Activated naive CD8-positive, alpha-beta T cell treated with anti-CD3 and anti-CD28 coated beads, Interleukin-2, amount 10 ng/mL, durations not matched to agents 7 days and 5 days (primary cell): ENCODE results near the gene RPP21. TPM values are rescaled to one million over a fixed set of nuclear protein-coding genes. Genes with fewer than 3 reads are reported as not detected.

ENCODE experiments used
- ATAC-seq: fragments of 150-1000 bp; cut with Tn5 transposase; one replicate; pipeline ENCODE4 v1.10.0; 2021; ENCODE audit warnings: low read depth, moderate library complexity
- POLR2A ChIA-PET: fragments of 350-600 bp; sonication (Branson Sonifier 250); formaldehyde crosslinking; loops from one replicate; lab custom pipeline; 2021; ENCODE audit warnings: antibody characterized with exemption; lab: Charles Lee
- DNase-seq: peaks from one replicate; pipeline ENCODE4 v3.0.0; 2021
- H3K27ac Mint-ChIP-seq: one replicate; pipeline ENCODE4 v1.8.0; 2022; ENCODE audit warnings: mild to moderate bottlenecking, mixed read lengths
- H3K27me3 Mint-ChIP-seq: one replicate; pipeline ENCODE4 v1.8.0; 2022; ENCODE audit warnings: mild to moderate bottlenecking, moderate library complexity, mixed read lengths
- H3K36me3 Mint-ChIP-seq: one replicate; pipeline ENCODE4 v1.8.0; 2021; ENCODE audit warnings: mild to moderate bottlenecking, mixed read lengths
- H3K4me1 Mint-ChIP-seq: one replicate; pipeline ENCODE4 v1.8.0; 2021; ENCODE audit warnings: mixed read lengths
- H3K4me3 Mint-ChIP-seq: one replicate; pipeline ENCODE4 v1.8.0; 2022; ENCODE audit warnings: mild to moderate bottlenecking, moderate library complexity, mixed read lengths
- H3K9me3 Mint-ChIP-seq: one replicate; pipeline ENCODE4 v1.8.0; 2021; ENCODE audit warnings: mixed read lengths
- total RNA-seq, 2 experiments: library from RNA; stranded (reverse); gene quantifications; one replicate each; pipeline ENCODE4 v1.2.3, GENCODE V29; 2021

Gene RPP21
- total RNA-seq, 2 experiments from 2014 or later: 43.0 to 49.3 TPM

DNA sequence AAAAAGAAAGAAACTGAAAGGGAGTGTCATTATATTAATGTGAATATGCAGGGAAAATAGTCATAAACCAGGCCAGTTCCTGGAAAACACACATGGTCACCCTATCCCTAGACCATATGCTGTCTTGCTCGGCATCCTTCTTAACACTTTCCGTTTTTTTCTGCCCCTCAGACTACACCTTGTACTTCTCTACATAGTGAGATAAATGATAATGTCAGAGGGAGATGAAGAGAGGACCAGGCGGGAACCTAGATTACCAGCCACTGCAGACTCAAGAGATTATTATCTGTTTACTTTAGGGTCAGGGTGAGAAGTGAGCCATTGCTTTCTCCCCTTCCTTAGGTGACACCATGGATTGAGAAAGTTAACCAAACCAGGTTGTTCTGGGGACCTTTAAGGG, 3.7 kb upstream of the RPP21 start:
- DNase-seq: no peak
- H3K27me3 Mint-ChIP-seq: no peaks in the 10 kb centered on the region
- POLR2A ChIA-PET: no interaction called here

DNA sequence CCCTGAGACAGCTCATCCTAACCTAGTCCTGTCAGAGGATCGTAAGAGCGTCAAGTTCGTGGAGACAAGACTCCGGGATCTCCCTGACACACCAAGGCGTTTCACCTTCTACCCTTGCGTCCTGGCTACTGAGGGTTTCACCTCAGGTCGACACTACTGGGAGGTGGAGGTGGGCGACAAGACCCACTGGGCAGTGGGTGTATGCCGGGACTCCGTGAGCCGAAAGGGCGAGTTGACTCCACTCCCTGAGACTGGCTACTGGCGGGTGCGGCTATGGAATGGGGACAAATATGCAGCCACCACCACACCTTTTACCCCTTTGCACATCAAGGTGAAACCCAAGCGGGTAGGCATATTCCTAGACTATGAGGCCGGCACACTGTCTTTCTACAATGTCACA, 3.2 kb upstream of the RPP21 start:
- H3K27ac Mint-ChIP-seq: no peak overlapping the region
- H3K4me1 Mint-ChIP-seq: peaks cover 11% of the 10 kb centered on the region
- H3K36me3 Mint-ChIP-seq: peaks cover 18% of the 10 kb centered on the region
- DNase-seq (no peak), ATAC-seq (no peak)
- no peaks in the 10 kb centered on the region for H3K9me3 Mint-ChIP-seq
- POLR2A ChIA-PET: no interaction called here
- no peak overlapping the region for H3K4me3 Mint-ChIP-seq
- H3K27me3 Mint-ChIP-seq: no peaks in the 10 kb centered on the region

More for the DNA sequence above, 3.7 kb upstream of the RPP21 start:
- Mint-ChIP-seq H3K36me3 (peaks cover 21% of the 10 kb centered on the region), H3K27ac (no peak overlapping the region), H3K9me3 (no peaks in the 10 kb centered on the region), H3K4me3 (no peak overlapping the region), H3K4me1 (peaks cover 9% of the 10 kb centered on the region)
- ATAC-seq: no peak

DNA sequence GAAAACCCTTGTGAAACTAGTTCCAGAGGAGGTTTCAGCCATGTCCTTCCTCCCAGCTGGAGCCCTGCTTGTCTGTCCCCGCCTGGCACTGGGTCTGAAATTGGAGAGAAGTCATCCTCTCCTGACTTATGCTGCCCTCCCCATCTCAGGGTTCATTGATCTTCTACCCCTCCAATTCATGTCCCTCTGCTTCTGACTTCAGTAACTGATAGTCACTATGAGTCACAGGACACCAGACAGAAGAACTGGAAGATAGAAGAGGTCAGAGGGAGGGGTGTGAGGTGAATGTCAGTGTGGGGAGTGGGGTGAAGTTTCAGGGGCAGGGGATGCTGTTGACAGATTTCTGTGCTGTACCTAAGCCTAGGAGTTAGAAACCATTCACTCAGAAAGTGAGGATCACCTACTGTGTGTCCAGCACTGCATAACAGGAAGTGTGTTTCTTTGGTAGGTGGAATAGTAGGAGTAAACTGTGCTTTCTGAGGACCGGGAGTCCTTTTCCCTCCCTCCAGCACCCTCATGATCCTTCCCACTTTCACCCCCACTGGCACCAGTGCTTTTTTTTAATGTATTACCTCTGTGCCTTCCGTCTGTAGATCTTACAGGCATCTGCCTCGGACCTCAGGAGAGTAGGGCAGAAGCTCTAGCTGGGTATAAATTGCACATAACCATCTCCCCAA, 627 bp upstream of the RPP21 start:
- H3K4me3 Mint-ChIP-seq: peak overlapping the region; percentile 90
- DNase-seq (no peak), ATAC-seq (no peak)
- peaks cover 14% of the 10 kb centered on the region for H3K4me1 Mint-ChIP-seq
- no peaks in the 10 kb centered on the region for H3K9me3 Mint-ChIP-seq
- POLR2A ChIA-PET: interaction anchor here (2.7 kb wide), 1 partner anchor 18 kb away, joined by 16 read pairs; the partner anchor contains the start of gene TRIM39
- peaks cover 19% of the 10 kb centered on the region for H3K36me3 Mint-ChIP-seq
- peak overlapping the region; percentile 87 for H3K27ac Mint-ChIP-seq
- H3K27me3 Mint-ChIP-seq: no peaks in the 10 kb centered on the region

DNA sequence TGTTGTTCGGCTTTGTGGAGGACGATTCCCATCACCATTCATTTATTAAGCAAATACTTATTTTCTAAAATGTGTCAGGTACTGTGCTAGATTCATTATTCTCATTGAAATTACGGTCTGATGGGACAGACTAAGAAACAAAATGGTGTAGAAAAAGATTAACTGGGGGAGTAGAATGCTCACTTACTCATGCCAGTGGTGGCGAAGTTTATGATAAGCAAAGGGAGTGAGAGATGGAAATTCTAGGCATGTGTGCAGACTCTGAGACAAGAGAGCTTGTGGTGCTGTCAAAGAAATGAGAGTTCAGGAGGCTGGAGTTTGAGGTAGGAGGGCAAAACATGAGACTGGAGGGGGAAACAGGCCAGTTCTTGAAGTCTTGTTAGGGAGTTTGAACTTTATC, 896 bp downstream of the RPP21 start:
- POLR2A ChIA-PET: interaction anchor here (2.7 kb wide), 1 partner anchor 20 kb away, joined by 16 read pairs; the partner anchor contains the start of gene TRIM39
- Mint-ChIP-seq H3K27me3 (peaks cover under 1% of the 10 kb centered on the region), H3K27ac (peak overlapping the region; percentile 70), H3K4me1 (peaks cover 20% of the 10 kb centered on the region), H3K36me3 (peaks cover 12% of the 10 kb centered on the region), H3K4me3 (peak overlapping the region; percentile 90), H3K9me3 (no peaks in the 10 kb centered on the region)
- no peak for ATAC-seq
- no peak for DNase-seq

DNA sequence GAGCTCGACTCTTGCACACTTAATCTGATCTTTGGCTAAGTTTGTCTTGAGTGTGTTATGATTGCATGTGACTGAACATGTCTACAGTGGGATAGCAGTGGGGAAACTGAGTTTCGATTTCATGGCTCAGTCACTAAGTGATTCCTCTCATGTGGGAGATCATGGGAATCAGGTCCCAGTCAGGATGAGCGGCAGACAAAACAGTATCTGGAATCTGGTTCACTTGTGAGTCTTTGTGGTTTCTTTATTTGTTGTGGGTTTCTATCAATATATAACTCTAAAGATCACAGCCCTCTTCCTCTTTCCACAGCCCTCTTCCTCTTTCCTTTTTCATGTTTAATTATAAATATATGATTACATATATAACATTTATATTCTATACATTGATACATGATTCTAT, 4.0 kb downstream of the RPP21 start:
- Mint-ChIP-seq H3K9me3 (no peaks in the 10 kb centered on the region), H3K36me3 (peaks cover 12% of the 10 kb centered on the region), H3K27ac (no peak overlapping the region), H3K4me3 (no peak overlapping the region), H3K27me3 (peaks cover 25% of the 10 kb centered on the region), H3K4me1 (peaks cover 20% of the 10 kb centered on the region)
- ATAC-seq: no peak
- no peak for DNase-seq
- POLR2A ChIA-PET: no interaction called here

DNA sequence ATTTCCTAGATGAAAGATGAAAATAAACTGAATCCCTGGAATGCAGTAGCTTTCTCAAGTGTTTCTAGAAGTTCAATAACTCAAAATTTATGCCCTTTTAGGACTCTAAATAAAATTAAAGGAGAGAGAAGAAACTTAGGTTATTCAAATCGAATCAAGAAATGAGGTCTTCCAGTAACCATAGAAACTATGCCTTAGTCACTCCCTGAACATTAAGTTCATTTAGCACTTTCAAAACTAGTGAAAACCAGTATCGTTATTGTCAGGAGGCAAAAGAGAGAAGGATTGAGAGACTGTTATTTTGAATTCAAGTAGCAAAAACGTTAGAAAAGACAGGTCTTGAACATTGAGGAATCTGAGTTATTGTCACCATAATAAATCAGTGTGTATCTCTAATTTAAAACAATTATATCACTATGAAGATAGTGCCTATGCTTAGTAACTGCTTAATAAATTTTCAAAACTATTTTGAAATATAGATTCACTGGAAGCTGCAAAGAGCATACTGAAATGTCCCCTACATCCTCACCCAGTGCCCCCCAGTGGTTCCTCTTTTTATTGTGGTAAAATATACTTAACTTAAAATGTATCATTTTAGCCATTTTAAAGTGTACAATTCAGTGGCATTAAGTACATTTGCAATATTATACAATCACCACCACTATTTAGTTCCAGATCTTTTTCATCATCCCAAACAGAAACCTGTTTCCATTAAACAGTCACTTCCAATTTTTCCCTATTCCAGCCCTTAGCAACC, 4.6 kb downstream of the RPP21 start:
- H3K4me1 Mint-ChIP-seq: peaks cover 19% of the 10 kb centered on the region
- H3K27ac Mint-ChIP-seq: no peak overlapping the region
- no peak for DNase-seq
- H3K9me3 Mint-ChIP-seq: no peaks in the 10 kb centered on the region
- no peak overlapping the region for H3K4me3 Mint-ChIP-seq
- peaks cover 25% of the 10 kb centered on the region for H3K27me3 Mint-ChIP-seq
- peaks cover 12% of the 10 kb centered on the region for H3K36me3 Mint-ChIP-seq
- no peak for ATAC-seq
- POLR2A ChIA-PET: no interaction called here

DNA sequence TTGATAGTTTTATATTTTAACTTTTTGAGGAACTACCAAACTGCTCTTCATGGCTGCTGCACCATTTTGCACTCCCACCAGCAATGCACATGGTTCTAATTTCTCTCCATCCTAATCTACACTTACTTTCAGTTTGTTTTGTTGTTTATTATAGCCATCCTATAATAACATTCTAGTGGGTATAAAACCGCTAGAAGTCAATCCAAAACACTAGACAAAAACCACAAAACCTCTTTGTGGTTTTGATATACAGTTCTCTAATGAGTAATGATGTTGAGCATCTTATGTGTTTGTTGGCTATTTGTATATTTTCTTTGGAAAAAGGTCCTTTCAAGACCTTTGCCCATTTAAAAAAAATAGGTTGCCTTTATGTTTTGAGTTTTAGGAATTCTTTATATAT, 5.6 kb downstream of the RPP21 start:
- Mint-ChIP-seq H3K36me3 (peaks cover 11% of the 10 kb centered on the region), H3K4me3 (no peak overlapping the region), H3K4me1 (peaks cover 17% of the 10 kb centered on the region), H3K27me3 (peaks cover 27% of the 10 kb centered on the region), H3K9me3 (no peaks in the 10 kb centered on the region), H3K27ac (no peak overlapping the region)
- ATAC-seq: no peak
- no peak for DNase-seq
- POLR2A ChIA-PET: no interaction called here

DNA sequence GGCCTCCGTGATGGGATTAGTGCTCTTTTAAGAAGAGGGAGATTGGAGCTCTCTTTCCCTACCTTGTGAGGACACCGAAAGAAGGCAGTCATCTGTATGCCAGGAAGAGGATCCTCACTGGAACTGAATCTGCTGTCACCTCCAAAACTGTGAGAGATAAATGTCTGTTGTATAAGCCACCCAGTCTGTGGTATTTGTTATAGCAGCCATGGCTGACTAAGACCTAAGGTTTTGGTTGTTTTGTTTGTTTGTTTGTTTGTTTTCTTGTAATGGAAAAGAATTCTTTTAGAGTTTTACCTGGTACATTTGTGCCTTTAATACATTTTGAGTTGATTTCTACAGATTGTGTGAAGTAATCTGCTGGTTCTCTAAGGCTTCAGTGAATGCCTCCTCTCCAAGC, 7.6 kb downstream of the RPP21 start:
- peaks cover 11% of the 10 kb centered on the region for H3K4me1 Mint-ChIP-seq
- no peaks in the 10 kb centered on the region for H3K36me3 Mint-ChIP-seq
- DNase-seq (no peak), ATAC-seq (no peak)
- peaks cover 40% of the 10 kb centered on the region for H3K27me3 Mint-ChIP-seq
- no peak overlapping the region for H3K4me3 Mint-ChIP-seq
- no peak overlapping the region for H3K27ac Mint-ChIP-seq
- POLR2A ChIA-PET: no interaction called here
- no peaks in the 10 kb centered on the region for H3K9me3 Mint-ChIP-seq

DNA sequence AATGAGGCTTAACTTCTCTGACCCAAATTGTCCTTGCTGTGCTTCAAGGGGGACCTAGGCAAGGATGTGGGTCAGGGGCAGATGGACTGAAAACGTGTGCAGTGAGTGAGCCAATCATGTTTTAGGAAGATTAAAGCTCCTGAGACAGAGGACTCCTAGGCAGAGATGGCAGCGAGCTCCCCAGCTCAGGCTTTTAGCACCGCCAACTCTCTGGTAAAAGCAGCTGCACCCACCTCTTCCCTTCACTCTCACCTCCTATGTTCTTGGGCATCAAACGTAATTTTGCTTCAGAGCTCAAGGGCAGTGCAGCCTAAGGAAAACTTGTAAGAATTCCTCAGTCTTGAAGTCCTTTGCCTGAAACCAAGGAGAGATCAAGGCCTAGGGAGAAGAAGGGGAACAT, 10.3 kb downstream of the RPP21 start:
- H3K27ac Mint-ChIP-seq: no peak overlapping the region
- peaks cover 61% of the 10 kb centered on the region for H3K27me3 Mint-ChIP-seq
- no peaks in the 10 kb centered on the region for H3K36me3 Mint-ChIP-seq
- DNase-seq (no peak), ATAC-seq (no peak)
- POLR2A ChIA-PET: no interaction called here
- no peak overlapping the region for H3K4me3 Mint-ChIP-seq
- no peaks in the 10 kb centered on the region for H3K9me3 Mint-ChIP-seq
- peaks cover 11% of the 10 kb centered on the region for H3K4me1 Mint-ChIP-seq

DNA sequence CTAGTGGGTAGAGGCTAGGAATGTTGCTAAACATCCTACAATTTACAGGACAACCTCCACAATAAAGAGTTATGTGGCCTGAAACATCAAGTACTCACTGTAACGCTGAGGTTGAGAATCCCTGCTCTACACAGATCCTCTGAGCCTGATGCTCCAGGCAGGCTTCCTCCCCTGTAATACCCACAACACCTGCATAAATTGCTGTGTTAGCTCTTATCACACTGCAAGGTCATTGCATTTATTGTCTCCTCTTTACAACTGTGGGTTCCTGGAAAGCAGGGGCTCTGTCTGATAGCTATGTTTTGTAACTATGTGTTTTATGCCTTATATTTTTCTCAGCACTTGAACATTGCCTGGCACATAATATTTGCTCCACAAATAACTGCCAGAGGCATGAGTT, 11.6 kb downstream of the RPP21 start:
- Mint-ChIP-seq H3K4me3 (no peak overlapping the region), H3K27ac (no peak overlapping the region), H3K4me1 (peaks cover 8% of the 10 kb centered on the region), H3K36me3 (no peaks in the 10 kb centered on the region), H3K27me3 (peaks cover 66% of the 10 kb centered on the region), H3K9me3 (no peaks in the 10 kb centered on the region)
- DNase-seq (no peak), ATAC-seq (no peak)
- POLR2A ChIA-PET: no interaction called here

DNA sequence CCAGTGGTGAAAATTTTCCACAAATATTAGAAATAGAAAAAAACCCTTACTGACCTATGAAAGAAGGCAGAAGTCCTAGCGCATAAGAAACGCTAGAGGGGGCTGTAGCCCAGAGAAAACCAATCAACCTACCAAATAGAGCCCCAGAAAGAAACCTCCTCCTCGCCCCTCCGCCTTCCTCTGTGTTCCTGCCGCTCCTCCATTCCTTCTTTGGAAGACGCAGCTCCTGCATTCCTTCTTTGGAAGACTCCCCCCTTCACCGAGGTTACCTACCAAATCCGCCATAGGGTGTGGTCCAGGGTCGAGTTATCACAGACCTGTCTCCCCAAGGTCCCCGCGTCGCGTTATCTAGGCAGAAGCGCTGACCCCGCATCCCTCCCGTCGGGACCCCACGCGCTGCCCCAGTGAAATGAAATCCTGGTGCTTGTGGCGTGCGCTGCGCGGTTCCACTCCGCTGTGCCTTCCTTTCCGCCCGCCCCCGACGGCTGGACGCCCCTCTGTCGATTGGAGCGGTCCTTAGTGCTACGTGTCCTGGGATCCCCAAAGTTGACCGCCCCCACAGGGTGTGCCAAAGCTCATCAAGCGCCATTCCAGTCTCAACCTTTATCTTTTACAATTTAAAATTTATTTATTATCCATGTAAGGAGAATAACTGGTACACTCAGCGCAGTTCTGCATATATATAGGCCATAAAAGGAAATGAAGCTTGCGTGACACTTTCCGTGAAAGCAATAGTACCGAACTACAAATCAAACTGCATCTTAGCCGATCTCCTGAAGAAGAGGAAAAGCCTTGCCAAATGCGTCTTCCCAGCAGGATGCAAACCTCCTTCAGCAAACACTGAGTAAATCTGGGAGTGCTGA, 13.0 kb downstream of the RPP21 start:
- H3K4me3 Mint-ChIP-seq: peak overlapping the region; percentile 85
- POLR2A ChIA-PET: no interaction called here
- H3K27me3 Mint-ChIP-seq: peaks cover 68% of the 10 kb centered on the region

DNA sequence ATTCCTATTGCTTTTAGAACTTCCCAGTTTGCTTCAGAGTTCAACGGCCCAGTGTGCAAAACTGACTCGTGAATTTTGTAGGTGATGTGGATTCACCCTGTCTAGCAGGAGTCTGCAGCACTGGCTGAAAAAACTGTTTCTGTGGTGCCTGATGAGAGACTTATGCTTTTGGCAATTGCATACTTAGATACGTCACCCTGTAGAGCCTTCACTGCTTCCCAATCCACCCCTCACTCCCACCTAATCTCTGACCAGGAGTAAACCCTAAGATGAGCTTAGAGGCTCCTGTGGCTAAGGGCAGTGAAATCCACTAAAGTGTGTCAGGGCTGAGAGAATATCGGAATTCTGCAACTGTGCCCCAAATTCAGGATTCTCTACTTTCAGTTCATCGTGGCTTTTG, 14.3 kb downstream of the RPP21 start:
- H3K9me3 Mint-ChIP-seq: no peaks in the 10 kb centered on the region
- POLR2A ChIA-PET: no interaction called here
- H3K27ac Mint-ChIP-seq: no peak overlapping the region
- ATAC-seq: no peak
- H3K4me3 Mint-ChIP-seq: no peak overlapping the region
- H3K36me3 Mint-ChIP-seq: no peaks in the 10 kb centered on the region
- peaks cover 71% of the 10 kb centered on the region for H3K27me3 Mint-ChIP-seq
- peaks cover 8% of the 10 kb centered on the region for H3K4me1 Mint-ChIP-seq
- DNase-seq: no peak

More for the DNA sequence above, 13.0 kb downstream of the RPP21 start:
- Mint-ChIP-seq H3K36me3 (no peaks in the 10 kb centered on the region), H3K27ac (no peak overlapping the region), H3K9me3 (no peaks in the 10 kb centered on the region), H3K4me1 (peaks cover 8% of the 10 kb centered on the region)
- peak; percentile 90 for ATAC-seq
- peak; percentile 47 for DNase-seq

DNA sequence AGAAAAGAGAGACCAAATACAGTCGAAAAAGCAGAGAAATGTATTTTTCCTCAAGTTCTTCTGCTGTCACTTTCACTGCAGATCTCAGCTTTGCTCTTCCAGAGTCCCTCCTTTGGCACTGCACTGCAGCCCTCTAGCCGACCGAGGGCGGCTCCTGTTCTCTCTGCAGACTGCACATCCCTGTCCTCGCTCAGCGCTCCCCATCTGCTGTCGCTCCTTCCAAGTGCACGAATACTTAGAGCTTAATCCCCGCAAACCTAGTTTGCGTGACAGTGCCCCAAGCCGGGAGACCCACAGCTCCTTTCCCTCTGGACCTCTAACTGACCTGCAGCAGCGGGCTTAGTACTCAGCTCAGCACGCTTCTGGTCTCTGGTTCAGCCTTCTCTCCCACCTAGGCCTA, 15.2 kb downstream of the RPP21 start:
- Mint-ChIP-seq H3K27me3 (peaks cover 78% of the 10 kb centered on the region), H3K27ac (no peak overlapping the region), H3K4me3 (no peak overlapping the region), H3K36me3 (no peaks in the 10 kb centered on the region), H3K4me1 (peaks cover 8% of the 10 kb centered on the region), H3K9me3 (no peaks in the 10 kb centered on the region)
- POLR2A ChIA-PET: no interaction called here
- ATAC-seq: no peak
- no peak for DNase-seq
